Cardiac fibroblast (primary cell): ENCODE data around the gene TMEM39A.

ENCODE experiments used
- DNase-seq, 2 donors: peaks; one replicate each; pipeline versions ENCODE4 v3.0.0 to v3.0.0-alpha.2; 2010; ENCODE audit warnings: low read depth in 2 of 2
- H3K4me3 ChIP-seq, 2 donors: replicated peaks in 1 of 2; 1 replicate in 1 of 2; 2 replicates in 1 of 2; pipeline ENCODE4 v1.5.1; 2011; ENCODE audit warnings: low read depth in 2 of 2, low read length in 2 of 2, mild to moderate bottlenecking in 2 of 2, moderate library complexity in 1 of 2
- CTCF ChIP-seq: IDR thresholded peaks from one replicate; pipeline ENCODE4 v1.5.1; 2011; ENCODE audit warnings: low read depth, mild to moderate bottlenecking, low read length, inconsistent platforms

The TMEM39A gene

DNA sequence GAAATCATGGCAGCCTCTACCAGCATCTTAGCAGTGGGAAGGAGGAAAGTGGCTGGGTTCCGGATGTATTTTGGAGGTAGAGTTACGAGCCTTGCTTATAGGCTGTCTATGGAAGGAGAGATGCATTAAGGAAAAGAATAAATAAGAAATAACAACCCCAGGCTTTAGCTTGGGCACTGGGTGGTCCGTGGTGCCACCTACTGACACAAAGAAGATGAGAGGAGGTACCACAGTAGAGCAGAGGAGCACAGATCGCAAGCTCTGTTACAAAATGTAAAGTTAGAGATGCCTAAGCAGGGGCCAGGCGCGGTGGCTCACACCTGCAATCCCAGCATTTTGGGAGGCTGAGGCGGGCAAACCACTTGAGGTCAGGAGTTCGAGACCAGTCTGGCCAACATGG, 74.8 kb downstream of the TMEM39A start:
- DNase-seq: peak in 1 of 2 donors; percentile 22
- no peak overlapping the region for H3K4me3 ChIP-seq
- no peak for TF ChIP-seq CTCF

DNA sequence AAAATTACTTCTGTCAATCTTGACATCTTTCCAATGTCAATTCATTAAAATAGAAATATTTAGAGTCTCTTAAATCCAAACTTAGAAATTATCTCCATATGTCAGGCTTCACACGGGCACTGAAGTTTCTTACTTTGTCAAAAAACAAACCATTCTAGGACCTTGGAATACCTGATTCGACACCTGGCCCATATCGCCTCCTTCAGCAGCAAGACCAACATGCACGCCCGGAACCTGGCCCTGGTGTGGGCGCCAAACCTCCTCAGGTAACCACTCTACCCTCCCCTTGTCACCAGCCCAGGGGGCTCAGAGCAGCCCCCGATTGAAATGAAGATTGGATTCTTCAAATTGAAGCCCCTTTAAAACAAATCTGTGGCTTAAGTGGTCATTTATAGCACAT, 81.3 kb downstream of the TMEM39A start:
- TF ChIP-seq CTCF: no peak
- no peak overlapping the region for H3K4me3 ChIP-seq
- DNase-seq: no peak

DNA sequence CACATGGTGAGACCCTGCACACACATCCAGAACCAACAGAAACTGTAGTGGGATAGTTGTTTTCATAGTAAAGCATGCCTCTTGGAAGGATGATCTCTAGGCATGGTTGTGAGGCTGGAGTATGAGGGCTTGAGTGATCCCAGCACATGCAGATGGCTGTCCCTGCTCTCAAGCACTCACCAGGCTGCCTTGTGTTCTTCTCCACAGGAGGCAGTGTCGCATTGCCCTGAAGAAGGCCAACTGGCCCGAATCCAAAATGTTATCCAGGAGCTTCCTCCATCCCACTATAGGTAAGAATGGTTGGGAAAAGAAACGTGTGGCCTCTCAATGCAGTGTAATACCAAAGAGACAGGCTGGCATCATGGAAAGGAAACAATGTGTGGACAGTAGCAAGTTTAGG, 82.7 kb downstream of the TMEM39A start:
- DNase-seq: peak in 1 of 2 donors; percentile 8
- no peak overlapping the region for H3K4me3 ChIP-seq
- TF ChIP-seq CTCF: peak; percentile 15
